ENCODE results near the gene MGAT3.
"Not testable (repeated sequence)": the region's sequence is repeated elsewhere in the genome, so short reads cannot be mapped to it uniquely, and the experiment has no call there.

MGAT3 gene

DNA sequence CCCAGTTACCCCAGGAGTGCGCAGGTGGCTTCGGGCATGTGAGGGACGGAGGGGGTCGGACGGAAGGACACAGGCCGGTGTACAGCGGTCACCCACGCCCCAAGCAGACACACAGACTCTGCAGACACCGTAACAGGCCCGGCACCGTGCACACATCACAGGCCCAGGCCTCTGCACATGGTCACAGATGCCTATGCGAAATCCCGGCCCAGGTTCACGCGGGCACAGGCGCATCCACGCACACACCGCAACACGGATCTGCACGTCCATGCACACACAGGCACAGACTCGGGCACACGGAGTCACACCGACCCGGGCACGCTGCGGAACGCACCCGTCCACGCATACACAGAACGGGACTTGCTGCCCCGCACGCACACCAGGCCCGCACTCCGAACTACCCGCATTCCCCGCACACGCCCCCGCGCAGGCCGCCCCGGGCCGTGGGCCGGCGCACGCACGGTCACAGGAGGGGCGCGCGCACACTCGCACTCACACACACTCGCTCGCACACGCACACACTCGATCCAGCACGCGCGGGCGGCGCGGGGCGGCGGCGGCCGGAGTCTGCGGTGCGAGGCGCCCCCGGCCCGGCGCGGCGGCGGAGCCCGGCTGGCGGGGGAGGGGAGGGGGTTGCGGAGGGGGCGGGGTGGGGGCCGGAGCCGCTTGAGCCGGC is at the start of gene MGAT3:
Gene MGAT3 (plus strand): TSS at position 491 of the 676 bp plus-strand sequence. CDS start 30,336 bp downstream, outside the sequence.
- FAIRE-seq: no peak

- FAIRE-seq: no peak
Observed at GRCh38 chr22:39408173-39408572, 48.6 kb upstream of the MGAT3 start.

DNA sequence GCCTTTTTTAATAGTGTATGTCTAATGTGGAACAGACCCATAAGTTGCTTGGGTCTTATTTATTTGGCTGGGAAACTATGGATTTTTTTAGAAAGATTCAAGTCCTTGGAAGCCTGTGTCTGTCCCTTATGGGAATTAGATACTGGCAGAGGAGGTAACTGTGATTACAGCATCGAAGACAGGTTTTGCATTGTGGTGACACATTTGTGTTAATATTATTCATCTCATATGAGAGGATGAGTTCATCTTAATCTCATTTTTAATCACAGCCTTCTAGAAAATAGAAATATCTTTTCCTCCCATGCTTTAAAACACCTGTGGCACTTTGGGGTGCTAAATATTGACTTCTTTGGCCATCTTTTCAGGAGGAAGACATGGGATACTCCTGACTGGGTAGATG is 48.0 kb upstream of the MGAT3 start:
- no peak for FAIRE-seq

DNA sequence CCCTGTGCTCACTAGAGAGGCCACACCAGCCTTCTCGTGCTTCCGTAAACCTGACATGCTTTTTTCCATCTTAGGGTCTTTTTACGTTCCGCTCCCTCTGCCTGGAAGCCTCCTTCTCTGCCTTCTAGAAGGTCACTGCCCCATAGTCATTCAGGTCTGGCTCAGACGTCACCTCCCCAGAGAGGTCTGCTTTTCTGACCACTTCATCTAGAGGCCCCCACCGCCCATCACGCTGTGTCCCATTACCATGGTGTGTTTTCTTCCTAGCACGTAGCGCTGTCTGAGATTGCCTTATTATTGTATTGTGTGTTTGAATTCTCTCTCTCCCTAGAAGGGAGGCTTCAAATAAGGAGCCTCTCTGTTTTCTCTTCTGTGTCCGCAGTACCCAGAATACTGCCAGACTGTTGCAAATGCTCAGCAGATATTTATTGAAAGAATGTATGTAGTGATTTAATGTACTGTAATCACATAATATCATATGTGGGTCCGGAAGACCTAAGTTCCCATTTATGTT is 47.2 kb upstream of the MGAT3 start:
- no peak for FAIRE-seq

DNA sequence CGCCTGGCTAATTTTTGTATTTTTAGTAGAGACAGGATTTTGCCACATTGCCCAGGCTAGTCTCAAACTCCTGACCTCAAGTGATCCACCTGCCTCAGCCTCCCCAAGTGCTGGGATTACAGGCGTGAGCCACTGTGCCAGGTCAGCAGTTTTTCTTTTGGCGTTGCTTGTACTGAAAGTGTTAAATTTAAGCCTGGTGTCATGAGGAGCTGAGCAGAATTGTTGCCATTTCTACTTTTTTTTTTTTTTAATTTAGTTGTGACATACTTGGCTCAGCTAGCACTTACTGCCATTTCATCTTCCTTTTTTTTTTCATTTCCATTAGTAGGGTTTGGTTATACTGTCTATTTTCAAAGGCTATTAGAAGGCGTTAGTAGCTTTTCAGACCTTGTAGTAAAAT is 46.5 kb upstream of the MGAT3 start:
- no peak for FAIRE-seq

DNA sequence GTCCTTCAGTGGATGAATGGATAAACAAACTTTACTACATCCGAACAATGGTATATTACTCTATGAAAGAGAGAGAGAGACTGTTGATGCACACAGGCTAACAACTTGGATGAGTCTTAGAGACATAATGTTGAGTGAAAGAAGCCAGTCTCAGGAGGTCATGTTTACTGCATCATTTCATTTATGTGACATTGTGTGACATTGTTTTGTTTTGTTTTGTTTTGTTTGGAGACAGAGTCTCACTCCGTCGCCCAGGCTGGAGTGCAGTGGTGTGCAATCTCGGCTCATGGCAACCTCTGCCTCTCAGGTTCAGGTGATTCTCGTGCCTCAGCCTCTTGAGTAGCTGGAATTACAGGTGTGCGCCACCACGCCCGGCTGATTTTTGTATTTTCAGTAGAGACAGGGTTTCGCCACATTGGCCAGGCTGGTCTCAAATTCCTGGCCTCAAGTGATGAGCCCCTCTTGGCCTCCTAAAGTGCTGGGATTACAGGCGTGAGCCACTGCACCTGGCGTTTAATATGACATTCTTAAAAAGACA is 44.9 kb upstream of the MGAT3 start:
- not testable (repeated sequence) for FAIRE-seq

DNA sequence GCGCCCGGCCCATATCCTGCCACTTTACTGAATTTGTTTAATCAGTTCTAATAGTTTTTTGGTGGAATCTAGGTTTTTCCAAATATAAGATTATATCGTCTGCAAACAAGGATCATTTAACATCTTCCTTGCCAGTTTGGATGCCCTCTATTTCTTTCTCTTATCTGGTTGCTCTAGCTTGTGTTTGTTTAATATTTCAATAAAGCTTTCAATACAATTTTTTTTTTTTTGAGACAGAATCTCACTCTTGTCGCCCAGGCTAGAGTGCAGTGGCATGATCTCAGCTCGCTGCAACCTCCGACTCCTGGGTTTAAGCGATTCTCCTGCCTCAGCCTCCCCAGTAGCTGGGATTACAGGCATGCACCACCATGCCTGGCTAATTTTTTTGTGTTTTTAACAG is 43.6 kb upstream of the MGAT3 start:
- not testable (repeated sequence) for FAIRE-seq

- FAIRE-seq: no peak
Observed at GRCh38 chr22:39414377-39414776, 42.4 kb upstream of the MGAT3 start.

- no peak for FAIRE-seq
Observed at GRCh38 chr22:39414886-39415285, 41.9 kb upstream of the MGAT3 start.

DNA sequence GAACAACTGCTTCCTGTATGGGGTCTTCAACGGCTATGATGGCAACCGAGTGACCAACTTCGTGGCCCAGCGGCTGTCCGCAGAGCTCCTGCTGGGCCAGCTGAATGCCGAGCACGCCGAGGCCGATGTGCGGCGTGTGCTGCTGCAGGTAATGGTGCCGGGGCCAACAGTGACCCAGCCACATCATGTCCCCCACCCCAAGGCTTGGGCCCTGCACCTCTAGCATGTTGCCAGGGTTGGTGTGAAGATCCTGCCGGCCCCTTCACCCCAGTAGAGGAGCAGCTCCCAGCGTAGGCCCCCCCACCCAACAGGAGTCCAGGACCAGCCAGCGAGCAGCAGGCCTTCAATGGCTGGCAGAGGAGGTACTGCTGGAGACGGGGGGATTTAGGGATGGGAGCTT is 41.3 kb upstream of the MGAT3 start:
- FAIRE-seq: no peak

DNA sequence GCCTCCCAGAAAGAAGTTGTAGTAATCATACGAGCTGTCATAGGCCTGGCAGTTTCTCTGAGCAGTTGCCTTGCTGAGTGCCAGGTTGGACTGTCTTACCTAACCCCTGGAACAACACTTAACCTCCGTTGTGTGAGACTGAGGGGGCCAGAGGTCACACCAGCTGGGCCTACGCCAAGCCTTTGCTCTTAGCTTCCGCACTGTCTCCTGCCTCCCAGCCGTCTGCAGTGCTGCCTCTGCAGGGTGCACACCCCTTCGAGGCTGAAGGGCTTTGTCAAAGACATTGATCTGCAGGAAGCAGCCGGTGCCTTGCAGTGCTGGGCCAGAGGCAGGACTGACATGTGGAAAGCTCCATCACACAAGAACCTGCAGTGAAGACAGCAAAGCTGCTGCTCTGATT is 40.5 kb upstream of the MGAT3 start:
- no peak for FAIRE-seq

GRCh38 chr22:39417641-39418040 is 39.2 kb upstream of the MGAT3 start:
- FAIRE-seq: no peak

- FAIRE-seq: no peak
Observed at GRCh38 chr22:39418696-39419095, 38.1 kb upstream of the MGAT3 start.

DNA sequence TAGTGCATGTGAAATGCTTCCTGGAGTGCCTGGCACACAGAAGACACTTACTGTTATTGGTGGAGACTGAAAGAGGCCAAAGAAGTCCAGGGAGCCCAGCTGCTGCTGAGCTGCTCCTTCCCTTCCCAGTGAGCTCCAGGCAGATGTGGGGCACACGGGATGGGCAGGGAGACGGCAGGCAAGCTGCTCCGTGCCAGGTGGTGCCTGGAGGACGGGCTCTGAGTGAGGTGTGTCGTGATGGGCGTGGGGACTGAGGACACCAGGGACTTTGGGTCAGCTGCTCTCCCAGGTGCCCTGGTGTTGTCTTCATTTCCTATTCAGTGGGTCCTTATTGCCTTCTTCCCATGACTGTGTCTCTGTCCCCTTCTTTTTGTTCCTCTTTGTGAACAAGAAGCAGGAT is 37.7 kb upstream of the MGAT3 start:
- FAIRE-seq: no peak

GRCh38 chr22:39419911-39420310 is 36.9 kb upstream of the MGAT3 start:
- no peak for FAIRE-seq

DNA sequence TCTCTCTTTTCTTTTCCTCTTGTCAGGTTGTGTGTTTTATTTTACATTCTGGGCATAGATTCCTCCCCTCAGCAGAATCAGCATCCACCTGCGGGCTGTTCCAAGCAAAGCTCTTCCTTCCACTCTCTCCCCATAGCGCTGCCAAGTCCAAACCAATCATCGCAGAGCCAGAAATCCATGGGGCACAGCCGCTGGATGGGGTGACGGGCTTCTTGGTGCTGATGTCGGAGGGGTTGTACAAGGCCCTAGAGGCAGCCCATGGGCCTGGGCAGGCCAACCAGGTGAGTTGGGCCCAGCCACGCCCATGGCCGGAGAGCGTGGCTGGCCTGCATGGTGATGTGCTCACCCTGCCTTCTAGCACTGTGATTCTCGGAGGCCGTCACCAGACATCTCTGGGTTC is 35.1 kb upstream of the MGAT3 start:
- FAIRE-seq: no peak

DNA sequence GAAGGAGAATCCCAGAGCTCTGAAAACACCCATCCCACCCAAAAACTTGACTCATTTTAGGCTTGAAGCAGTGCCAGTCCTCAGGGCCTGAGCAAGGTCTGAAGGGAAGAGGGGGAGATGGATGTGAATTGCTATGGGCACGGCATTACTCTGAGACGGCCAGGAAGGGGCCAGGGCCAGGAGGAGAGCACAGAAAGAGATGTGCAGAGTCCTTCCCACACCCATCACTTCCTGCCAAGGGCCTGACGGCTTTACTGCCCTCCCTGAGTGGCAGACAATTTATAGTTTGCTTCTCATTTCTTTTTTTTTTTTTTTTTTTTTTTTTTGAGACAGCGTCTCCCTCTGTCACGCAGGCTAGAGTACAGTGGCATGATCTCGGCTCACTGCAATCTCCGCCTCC is 34.7 kb upstream of the MGAT3 start:
- no peak for FAIRE-seq

- FAIRE-seq: no peak
Observed at GRCh38 chr22:39422721-39423120, 34.1 kb upstream of the MGAT3 start.

DNA sequence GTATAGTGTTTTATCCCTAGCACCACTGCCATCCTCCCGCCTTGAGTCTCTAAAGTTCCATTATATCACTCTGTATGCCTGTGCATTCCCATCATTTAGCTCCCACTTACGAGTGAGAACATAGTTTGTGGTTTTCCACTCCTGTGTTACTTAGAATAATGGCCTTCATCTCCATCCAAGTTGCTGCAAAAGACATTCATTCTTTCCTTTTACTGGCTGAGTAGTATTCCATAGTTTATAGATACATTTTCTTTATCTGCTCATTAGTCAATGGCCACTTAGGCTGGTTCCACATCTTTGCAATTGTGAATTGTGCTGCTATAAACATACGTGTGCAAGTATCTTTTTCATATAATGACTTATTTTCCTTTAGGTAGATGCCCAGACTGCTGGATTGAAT is 32.8 kb upstream of the MGAT3 start:
- no peak for FAIRE-seq

DNA sequence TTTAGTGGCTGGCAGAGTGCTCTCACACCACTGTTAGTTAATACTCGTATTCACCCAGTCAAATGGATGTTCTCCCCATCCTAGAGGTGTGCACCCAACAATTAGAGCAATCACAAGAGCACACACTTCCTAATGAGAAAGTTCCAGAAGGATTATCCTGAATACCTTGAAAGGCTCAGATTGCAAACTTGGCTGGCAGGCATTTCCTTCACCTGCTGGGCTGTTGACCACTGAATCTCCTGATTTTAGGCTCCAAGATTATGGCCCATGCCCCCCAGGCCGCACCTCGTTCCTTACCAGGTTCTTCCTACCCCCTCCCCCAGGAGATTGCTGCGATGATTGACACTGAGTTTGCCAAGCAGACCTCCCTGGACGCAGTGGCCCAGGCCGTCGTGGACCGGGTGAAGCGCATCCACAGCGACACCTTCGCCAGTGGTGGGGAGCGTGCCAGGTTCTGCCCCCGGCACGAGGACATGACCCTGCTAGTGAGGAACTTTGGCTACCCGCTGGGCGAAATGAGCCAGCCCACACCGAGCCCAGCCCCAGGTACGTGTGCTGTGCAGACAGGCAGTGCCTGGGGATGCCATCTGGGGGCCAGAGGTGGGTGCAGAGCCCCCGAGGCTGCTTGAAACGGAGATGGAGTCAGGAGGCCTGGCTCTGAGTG is 30.3 kb upstream of the MGAT3 start:
- FAIRE-seq: no peak

DNA sequence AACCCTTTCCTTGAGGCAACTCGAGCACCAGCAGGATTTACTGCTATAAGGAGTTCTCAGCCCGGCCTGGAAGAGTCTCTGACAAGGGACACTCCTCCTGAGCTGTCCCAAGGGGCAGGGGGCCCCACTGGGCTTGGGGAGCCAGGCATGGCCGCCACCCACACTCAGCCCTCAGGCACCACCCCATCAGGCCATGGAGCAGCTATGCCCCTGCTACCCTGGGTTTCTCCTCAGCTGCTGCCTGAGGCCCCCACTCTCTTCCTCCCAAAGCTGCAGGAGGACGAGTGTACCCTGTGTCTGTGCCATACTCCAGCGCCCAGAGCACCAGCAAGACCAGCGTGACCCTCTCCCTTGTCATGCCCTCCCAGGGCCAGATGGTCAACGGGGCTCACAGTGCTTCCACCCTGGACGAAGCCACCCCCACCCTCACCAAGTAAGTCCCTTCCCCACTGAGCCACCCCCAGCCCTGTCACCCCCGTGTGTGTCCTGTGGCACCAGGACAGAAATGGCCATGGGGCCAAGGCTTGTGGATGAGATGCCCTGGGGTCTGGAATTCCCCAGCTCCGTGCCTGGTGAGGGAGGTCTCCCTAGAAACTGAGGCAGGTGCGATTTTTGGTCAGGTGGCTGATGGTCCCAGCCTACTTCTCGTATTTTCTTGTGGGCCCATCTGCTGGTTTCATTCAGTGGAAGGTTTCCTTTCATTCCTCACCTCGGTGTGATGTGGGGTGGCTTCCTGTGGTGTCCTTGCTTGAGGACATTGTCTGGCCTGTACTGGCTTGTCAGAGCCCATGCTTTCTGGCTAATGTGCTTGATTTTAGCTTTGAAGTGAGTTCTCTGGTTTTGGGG is 28.8 kb upstream of the MGAT3 start:
- FAIRE-seq: no peak

GRCh38 chr22:39428597-39429071 is 28.2 kb upstream of the MGAT3 start:
- no peak for FAIRE-seq

DNA sequence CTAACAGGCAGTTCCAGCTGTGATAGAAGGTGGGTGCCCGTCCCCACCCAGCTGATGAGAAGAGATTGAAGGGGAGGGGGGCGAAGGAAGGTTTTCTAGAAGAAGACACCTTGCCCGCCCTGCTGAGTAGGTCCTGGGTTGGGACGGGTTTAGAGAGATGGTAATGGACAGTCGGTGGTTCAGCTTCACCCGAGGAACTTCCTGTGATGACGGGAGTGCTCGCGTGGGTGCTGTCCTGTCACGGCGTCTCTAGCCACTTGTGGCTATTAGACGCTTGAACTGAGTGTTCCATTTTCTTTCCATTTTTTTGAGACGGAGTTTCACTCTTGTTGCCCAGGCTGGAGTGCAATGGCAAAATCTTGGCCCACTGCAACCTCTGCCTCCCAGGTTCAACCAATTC is 27.6 kb upstream of the MGAT3 start:
- no peak for FAIRE-seq
